Keratinocyte (primary cell): ENCODE data around the gene ALDH1A3.

ENCODE experiments used
- CTCF ChIP-seq, 3 experiments: IDR thresholded peaks in 1 of 3; conservative IDR thresholded peaks in 1 of 3; optimal IDR thresholded peaks in 1 of 3; 2 replicates in 2 of 3; 3 replicates in 1 of 3; pipeline versions ENCODE3 to v1.5.1; 2011; ENCODE audit warnings: low read length in 3 of 3, mild to moderate bottlenecking in 3 of 3, moderate library complexity in 2 of 3, control low read depth in 1 of 3, inconsistent platforms in 1 of 3; ENCODE audit not compliant: insufficient read depth in 2 of 3; ENCODE audit errors: extremely low read depth in 1 of 3
- EZH2 ChIP-seq: IDR thresholded peaks from one replicate; pipeline ENCODE4 v1.6.1; 2012; ENCODE audit warnings: inconsistent platforms, mild to moderate bottlenecking, low read length, moderate library complexity

GRCh38 chr15:100880139-100880896 lies 687 bp downstream of the ALDH1A3 start:
- TF ChIP-seq CTCF (optimal IDR thresholded peaks at IDR 0.05 in 1 of 3, IDR thresholded peaks at IDR 0.05 in 1 of 3, conservative IDR thresholded peaks at IDR 0.05 in 1 of 3; ENCODE audit: extremely low read depth in 1 of 3, insufficient read depth in 2 of 3, low read length in 3 of 3), result no peak
- no peak for TF ChIP-seq EZH2
